Common myeloid progenitor, CD34-positive (primary cell): ENCODE results near the gene TNS1.
"Not testable (repeated sequence)": the region's sequence is repeated elsewhere in the genome, so short reads cannot be mapped to it uniquely, and the experiment has no call there.

Experiments
- CTCF ChIA-PET: fragments of 350-600 bp; sonication (Branson Sonifier 250); formaldehyde crosslinking; loops from one replicate; lab custom pipeline; 2021; ENCODE audit warnings: antibody characterized with exemption; lab: Charles Lee
- POLR2A ChIA-PET: fragments of 350-600 bp; sonication (Branson Sonifier 250); formaldehyde crosslinking; loops from one replicate; lab custom pipeline; 2021; ENCODE audit warnings: antibody characterized with exemption; lab: Charles Lee
- DNase-seq, 3 donors: peaks; one replicate each; pipeline versions ENCODE4 v3.0.0 to v3.0.0-alpha.2; 2013
- H3K27ac ChIP-seq, 2 experiments: 1 replicate in 1 of 2; 2 replicates in 1 of 2; pipeline ENCODE4 v1.7.0; 2013; ENCODE audit warnings: inconsistent platforms in 2 of 2, low read length in 2 of 2, mild to moderate bottlenecking in 2 of 2, low read depth in 1 of 2, moderate library complexity in 1 of 2; ENCODE audit not compliant: severe bottlenecking in 2 of 2, insufficient read depth in 1 of 2, poor library complexity in 1 of 2
- H3K27me3 ChIP-seq, 5 experiments: replicated peaks in 2 of 5; 1 replicate in 3 of 5; 2 replicates in 2 of 5; pipeline versions ENCODE4 v1.6.1 to v1.7.0; 2013; ENCODE audit warnings: low read length in 4 of 5, mild to moderate bottlenecking in 2 of 5, moderate library complexity in 2 of 5, inconsistent platforms in 1 of 5; ENCODE audit not compliant: insufficient read depth in 5 of 5, control insufficient read depth in 4 of 5
- H3K36me3 ChIP-seq, 4 experiments: 1 replicate in 2 of 4; 2 replicates in 2 of 4; pipeline versions ENCODE4 v1.6.1 to v1.7.0; 2013; ENCODE audit warnings: low read length in 3 of 4, control low read depth in 1 of 4, mild to moderate bottlenecking in 1 of 4; ENCODE audit not compliant: control insufficient read depth in 4 of 4, insufficient read depth in 4 of 4
- H3K4me1 ChIP-seq, 4 experiments: 1 replicate in 3 of 4; 2 replicates in 1 of 4; pipeline versions ENCODE4 v1.6.1 to v1.7.1; 2013; ENCODE audit warnings: low read length in 3 of 4, mild to moderate bottlenecking in 3 of 4, control low read depth in 1 of 4, inconsistent platforms in 1 of 4, moderate library complexity in 1 of 4; ENCODE audit not compliant: control insufficient read depth in 4 of 4, insufficient read depth in 4 of 4; ENCODE audit errors: control extremely low read depth in 1 of 4
- H3K4me3 ChIP-seq, 7 experiments: 1 replicate in 4 of 7; 2 replicates in 3 of 7; pipeline versions ENCODE4 v1.5.1 to v1.7.0; 2013; ENCODE audit warnings: mild to moderate bottlenecking in 7 of 7, low read length in 6 of 7, moderate library complexity in 6 of 7, inconsistent platforms in 2 of 7, low read depth in 2 of 7, control low read depth in 1 of 7; ENCODE audit not compliant: insufficient read depth in 4 of 7, control insufficient read depth in 1 of 7; ENCODE audit errors: extremely low read depth in 1 of 7
- H3K9me3 ChIP-seq, 5 experiments: 1 replicate in 4 of 5; 2 replicates in 1 of 5; pipeline versions ENCODE4 v1.6.1 to v1.7.1; 2013; ENCODE audit warnings: low read length in 4 of 5, mild to moderate bottlenecking in 2 of 5, inconsistent platforms in 1 of 5, low read depth in 1 of 5, moderate library complexity in 1 of 5; ENCODE audit not compliant: control insufficient read depth in 4 of 5, insufficient read depth in 2 of 5; ENCODE audit errors: control extremely low read depth in 1 of 5
- WGBS: methylation state at CpG from one replicate; pipeline ENCODE4 v1.1.5; 2013; ENCODE audit not compliant: insufficient coverage; 5-methylcytosine and 5-hydroxymethylcytosine counted together

The TNS1 gene

DNA sequence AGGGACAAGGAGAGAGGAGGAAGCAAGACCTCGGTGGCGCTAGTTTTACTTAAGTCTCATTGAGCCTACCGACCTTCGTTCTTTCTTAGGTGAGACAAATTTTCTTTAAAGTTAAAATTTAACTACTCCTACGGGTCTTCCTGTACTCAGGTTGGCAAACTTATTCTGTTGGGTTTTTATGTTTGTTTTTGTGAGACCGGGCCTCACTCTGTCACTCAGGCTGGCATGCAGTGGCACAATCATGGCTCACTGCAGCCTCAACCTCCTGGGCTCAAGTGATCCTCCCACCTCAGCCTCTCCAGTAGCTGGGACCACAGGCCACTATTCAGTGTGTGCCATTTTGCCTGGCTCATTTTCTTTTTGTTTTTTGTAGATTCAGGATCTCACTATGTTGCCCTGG is 189.0 kb downstream of the TNS1 start:
- ChIA-PET CTCF (interaction anchor here (19.4 kb wide), 1 partner anchor 25 kb away, joined by 157 read pairs; no protein-coding TSS in a partner anchor), POLR2A (no interaction called here)
- Histone ChIP-seq H3K4me3 (no peak overlapping the region), H3K9me3 (no peaks in the 10 kb centered on the region), H3K27me3 (no peaks in the 10 kb centered on the region), H3K4me1 (peaks cover 5 to 15% (median 13%) of the 10 kb centered on the region in 4 experiments), H3K27ac (no peak overlapping the region), H3K36me3 (peaks cover under 1 to 79% (median 18%) of the 10 kb centered on the region in 4 experiments)
- no peak for DNase-seq
- WGBS: 100% methylated on average over 4 of the region's 6 CpGs

GRCh38 chr2:217812170-217812569 is 190.6 kb downstream of the TNS1 start:
- POLR2A ChIA-PET: no interaction called here
- CTCF ChIA-PET: interaction anchor here (1.0 to 19.4 kb wide), 8 partner anchors 8 to 23 kb away, joined by 3 to 157 read pairs (median 4); no protein-coding TSS in a partner anchor
- Histone ChIP-seq H3K4me3 (no peak overlapping the region), H3K9me3 (no peaks in the 10 kb centered on the region), H3K27me3 (no peaks in the 10 kb centered on the region), H3K4me1 (peaks cover 5 to 15% (median 13%) of the 10 kb centered on the region in 4 experiments), H3K27ac (no peak overlapping the region), H3K36me3 (peaks cover 4 to 78% (median 22%) of the 10 kb centered on the region in 4 experiments)
- DNase-seq: no peak
- WGBS: 94% methylated on average over 4 of the region's 6 CpGs

DNA sequence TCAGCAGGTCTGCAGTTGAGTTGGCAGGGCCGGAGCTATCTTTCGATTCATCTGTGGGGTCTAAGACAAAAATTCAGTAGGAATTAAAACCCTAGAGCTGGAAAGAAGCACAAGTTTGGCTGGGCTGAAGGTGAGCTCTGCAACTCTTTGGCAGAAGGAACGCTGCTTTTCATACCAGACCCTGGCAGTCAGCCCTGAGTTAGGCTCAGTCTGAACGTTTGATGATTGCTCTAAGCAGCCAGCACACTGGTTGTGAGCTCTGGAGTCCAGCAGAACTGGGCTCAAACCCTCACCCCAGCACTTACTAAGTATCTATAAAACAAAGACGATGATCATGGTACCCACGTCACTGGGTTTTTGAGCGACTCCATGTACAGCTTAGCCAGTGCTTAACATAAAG is 192.5 kb downstream of the TNS1 start:
- H3K4me3 ChIP-seq: no peak overlapping the region
- no peaks in the 10 kb centered on the region for H3K27me3 ChIP-seq
- DNase-seq: no peak
- no peaks in the 10 kb centered on the region for H3K9me3 ChIP-seq
- no peak overlapping the region for H3K27ac ChIP-seq
- H3K4me1 ChIP-seq: no peaks in the 10 kb centered on the region
- POLR2A ChIA-PET: no interaction called here
- H3K36me3 ChIP-seq: peaks cover 4 to 74% (median 22%) of the 10 kb centered on the region in 4 experiments
- WGBS: 100% methylated on average over 3 of the region's 7 CpGs
- CTCF ChIA-PET: interaction anchor here (0.9 to 19.4 kb wide), 3 partner anchors 11 to 21 kb away, joined by 4 to 157 read pairs (median 5); no protein-coding TSS in a partner anchor

- no peaks in the 10 kb centered on the region for H3K27me3 ChIP-seq
- DNase-seq: no peak
- CTCF ChIA-PET: interaction anchor here (0.9 to 19.4 kb wide), 2 partner anchors 11 to 21 kb away, joined by 4 to 157 read pairs; no protein-coding TSS in a partner anchor
- WGBS: 90% methylated on average over 7 of the region's 7 CpGs
- POLR2A ChIA-PET: no interaction called here
- H3K27ac ChIP-seq: no peak overlapping the region
- no peaks in the 10 kb centered on the region for H3K9me3 ChIP-seq
- peaks cover 4 to 70% (median 23%) of the 10 kb centered on the region in 4 experiments for H3K36me3 ChIP-seq
- no peak overlapping the region for H3K4me3 ChIP-seq
- H3K4me1 ChIP-seq: no peaks in the 10 kb centered on the region
Measured at GRCh38 chr2:217809736-217810135, 193.1 kb downstream of the TNS1 start.

- WGBS: 100% methylated on average over 3 of the region's 3 CpGs
- DNase-seq, H3K4me3 ChIP-seq, H3K27ac ChIP-seq, H3K9me3 ChIP-seq, H3K4me1 ChIP-seq, H3K27me3 ChIP-seq, POLR2A ChIA-PET: not testable (repeated sequence)
- H3K36me3 ChIP-seq: peaks cover 4 to 68% (median 22%) of the 10 kb centered on the region in 4 experiments
- CTCF ChIA-PET: interaction anchor here (19.4 kb wide), 1 partner anchor 20 kb away, joined by 157 read pairs; no protein-coding TSS in a partner anchor
Measured at GRCh38 chr2:217808967-217809366, 193.8 kb downstream of the TNS1 start.

- no CpG with 5 or more reads among the region's 3 CpGs for WGBS
- H3K9me3 ChIP-seq: no peaks in the 10 kb centered on the region
- no peaks in the 10 kb centered on the region for H3K4me1 ChIP-seq
- no peak for DNase-seq
- POLR2A ChIA-PET: no interaction called here
- H3K4me3 ChIP-seq: no peak overlapping the region
- H3K36me3 ChIP-seq: peaks cover 4 to 65% (median 23%) of the 10 kb centered on the region in 4 experiments
- H3K27ac ChIP-seq: no peak overlapping the region
- CTCF ChIA-PET: interaction anchor here (19.4 kb wide), 1 partner anchor 19 kb away, joined by 157 read pairs; no protein-coding TSS in a partner anchor
- H3K27me3 ChIP-seq: no peaks in the 10 kb centered on the region
Measured at GRCh38 chr2:217808326-217808725, 194.5 kb downstream of the TNS1 start.

DNA sequence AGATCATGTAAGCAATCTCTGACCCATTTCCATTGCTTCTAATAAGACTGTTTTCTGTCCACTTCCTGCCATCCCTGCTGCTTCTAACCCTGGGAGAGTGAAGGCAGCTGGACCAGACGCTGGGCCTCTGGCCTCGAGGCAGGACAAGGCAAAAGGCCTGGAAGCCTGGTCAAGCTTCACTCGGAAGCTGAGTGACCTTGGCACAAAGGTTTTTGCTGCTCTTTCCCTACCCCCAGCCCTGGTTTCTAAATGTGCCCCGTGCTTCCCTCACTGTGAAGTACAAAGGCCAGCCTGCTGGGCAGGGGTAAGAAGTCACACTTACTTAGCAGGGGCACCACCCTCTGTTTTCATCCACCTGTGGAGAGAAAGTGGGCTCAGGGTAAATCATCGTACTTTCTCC is 195.0 kb downstream of the TNS1 start:
- H3K4me1 ChIP-seq: no peaks in the 10 kb centered on the region
- no peaks in the 10 kb centered on the region for H3K9me3 ChIP-seq
- H3K27me3 ChIP-seq: no peaks in the 10 kb centered on the region
- CTCF ChIA-PET: interaction anchor here (1.4 to 19.4 kb wide), 2 partner anchors 19 to 186 kb away, joined by 3 to 157 read pairs; no protein-coding TSS in a partner anchor
- H3K36me3 ChIP-seq: peaks cover 4 to 59% (median 21%) of the 10 kb centered on the region in 4 experiments
- no peak overlapping the region for H3K27ac ChIP-seq
- POLR2A ChIA-PET: no interaction called here
- 94% methylated on average over 4 of the region's 5 CpGs for WGBS
- H3K4me3 ChIP-seq: no peak overlapping the region
- no peak for DNase-seq
